WTC11 (cell line): ENCODE measurements around the gene TMC1. TPM values are rescaled to one million over a fixed set of nuclear protein-coding genes. Genes with fewer than 3 reads are reported as not detected.

ENCODE experiments used
- ATAC-seq: fragments of 200-7000 bp; cut with Tn5 transposase; 2 replicates; pipeline ENCODE4 v1.10.0; 2021; ENCODE audit warnings: mild to moderate bottlenecking, moderate library complexity
- CTCF ChIA-PET: fragments of 300-600 bp; sonication (Branson Sonifier 250); formaldehyde crosslinking; loops from one replicate; lab custom pipeline; 2021; ENCODE audit warnings: antibody characterized with exemption; lab: Charles Lee
- POLR2A ChIA-PET: fragments of 350-600 bp; sonication (Branson Sonifier 250); formaldehyde crosslinking; loops from one replicate; lab custom pipeline; 2021; ENCODE audit warnings: antibody characterized with exemption; lab: Charles Lee
- DNase-seq: peaks from one replicate; pipeline ENCODE4 v3.0.0; 2021; ENCODE audit warnings: low spot score
- H3K27ac Mint-ChIP-seq: 2 replicates; pipeline ENCODE4 v1.8.0; 2021; ENCODE audit warnings: mixed read lengths
- H3K27me3 Mint-ChIP-seq: 2 replicates; pipeline ENCODE4 v1.8.0; 2021; ENCODE audit warnings: low read depth, mild to moderate bottlenecking, moderate library complexity, mixed read lengths
- H3K36me3 Mint-ChIP-seq: 2 replicates; pipeline ENCODE4 v1.8.0; 2021; ENCODE audit warnings: mixed read lengths
- H3K4me1 Mint-ChIP-seq: 2 replicates; pipeline ENCODE4 v1.8.0; 2022; ENCODE audit warnings: mixed read lengths
- H3K4me3 Mint-ChIP-seq: 2 replicates; pipeline ENCODE4 v1.8.0; 2021; ENCODE audit warnings: mild to moderate bottlenecking, moderate library complexity, mixed read lengths
- H3K9me3 Mint-ChIP-seq: 2 replicates; pipeline ENCODE4 v1.8.0; 2021; ENCODE audit warnings: mixed read lengths
- CBFB ChIP-seq: sonication (generic); formaldehyde crosslinking; IDR thresholded peaks from 2 replicates; pipeline ENCODE4 v1.8.1; 2022; ENCODE audit warnings: mild to moderate bottlenecking, low read depth, missing genetic modification reagents
- CREM ChIP-seq: sonication (generic); formaldehyde crosslinking; IDR thresholded peaks from 2 replicates; pipeline ENCODE4 v1.8.1; 2022; ENCODE audit warnings: mild to moderate bottlenecking, missing genetic modification reagents, moderate library complexity
- ELF4 ChIP-seq: sonication (generic); formaldehyde crosslinking; IDR thresholded peaks from 2 replicates; pipeline ENCODE4 v1.8.1; 2022; ENCODE audit warnings: low read depth, mild to moderate bottlenecking, moderate library complexity, missing genetic modification reagents
- ETV6 ChIP-seq: sonication (generic); formaldehyde crosslinking; IDR thresholded peaks from 2 replicates; pipeline ENCODE4 v1.8.1; 2022; ENCODE audit warnings: mild to moderate bottlenecking, missing genetic modification reagents
- GRHL2 ChIP-seq: fragments of 250-450 bp; sonication (Bioruptor Pico); IDR thresholded peaks from 2 replicates; pipeline ENCODE4 v1.8.0; 2022; ENCODE audit warnings: mild to moderate bottlenecking, moderate library complexity; ENCODE audit not compliant: insufficient replicate concordance, severe bottlenecking
- GTF2I ChIP-seq: fragments of 250-450 bp; sonication (Bioruptor Pico); conservative IDR thresholded peaks from 2 replicates; pipeline ENCODE4 v1.4.0; 2021; ENCODE audit warnings: mild to moderate bottlenecking
- IRF2 ChIP-seq: sonication (generic); formaldehyde crosslinking; IDR thresholded peaks from 2 replicates; pipeline ENCODE4 v1.8.0; 2022; ENCODE audit warnings: low read depth, missing genetic modification reagents, borderline replicate concordance
- NFATC4 ChIP-seq: fragments of 250-450 bp; sonication (Bioruptor Pico); IDR thresholded peaks from 2 replicates; pipeline ENCODE4 v1.9.0; 2021; ENCODE audit warnings: mild to moderate bottlenecking
- OVOL2 ChIP-seq: fragments of 250-450 bp; sonication (Bioruptor Pico); IDR thresholded peaks from 2 replicates; pipeline ENCODE4 v1.9.0; 2021; ENCODE audit warnings: mild to moderate bottlenecking, borderline replicate concordance
- PRRX2 ChIP-seq: fragments of 250-450 bp; sonication (Bioruptor Pico); IDR thresholded peaks from 2 replicates; pipeline ENCODE4 v1.8.0; 2021; ENCODE audit warnings: mild to moderate bottlenecking
- ZNF121 ChIP-seq: sonication (generic); formaldehyde crosslinking; IDR thresholded peaks from 2 replicates; pipeline ENCODE4 v1.8.0; 2023; ENCODE audit warnings: missing genetic modification reagents
- ZNF396 ChIP-seq: fragments of 250-450 bp; sonication (Bioruptor Pico); IDR thresholded peaks from 2 replicates; pipeline ENCODE4 v1.8.0; 2021; ENCODE audit warnings: mild to moderate bottlenecking, moderate library complexity, borderline replicate concordance
- total RNA-seq: library from RNA; stranded (reverse); gene quantifications from 3 replicates; pipeline ENCODE4 v1.2.3, GENCODE V29; 2021
- TF ChIP-seq, protein P1 (sequence below): fragments of 200-600 bp; IDR thresholded peaks from 2 replicates; pipeline ENCODE4 v1.8.0; 2022; ENCODE audit warnings: antibody characterized with exemption
- TF ChIP-seq, protein P2 (sequence below): sonication (generic); formaldehyde crosslinking; IDR thresholded peaks from 2 replicates; pipeline ENCODE4 v1.8.0; 2022; ENCODE audit warnings: missing genetic modification reagents
- TF ChIP-seq, protein P3 (sequence below): sonication (generic); formaldehyde crosslinking; IDR thresholded peaks from 2 replicates; pipeline ENCODE4 v1.8.1; 2023; ENCODE audit warnings: mild to moderate bottlenecking, moderate library complexity, missing genetic modification reagents
- TF ChIP-seq, protein P4 (sequence below): fragments of 250-450 bp; sonication (Bioruptor Pico); conservative IDR thresholded peaks from 2 replicates; pipeline ENCODE4 v1.9.0; 2021; ENCODE audit warnings: mild to moderate bottlenecking
- TF ChIP-seq, protein P5 (sequence below): sonication (generic); formaldehyde crosslinking; IDR thresholded peaks from 2 replicates; pipeline ENCODE4 v1.8.0; 2022; ENCODE audit warnings: mild to moderate bottlenecking, missing genetic modification reagents

TMC1 gene
- total RNA-seq, 1 experiment from 2014 or later, result 0.31 TPM

DNA sequence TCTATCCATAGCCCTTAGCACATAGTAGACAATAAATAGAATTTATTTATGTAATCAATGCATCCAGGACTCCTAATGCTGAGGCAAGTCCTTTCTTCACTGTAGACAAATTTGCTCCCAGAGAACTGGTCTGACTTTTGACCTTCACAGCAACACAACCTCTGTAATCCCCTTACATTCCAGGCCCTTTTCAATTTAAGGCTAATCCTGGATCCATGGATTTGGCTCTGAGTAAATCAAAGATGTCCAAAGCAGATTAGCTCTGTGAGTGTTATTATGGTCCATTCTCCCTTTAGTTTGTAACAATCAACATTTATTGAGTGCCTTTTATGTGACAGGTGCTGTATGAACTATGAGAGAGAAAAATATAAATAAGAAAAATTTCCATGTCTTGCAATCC lies 27.4 kb upstream of the TMC1 start:
- ChIA-PET CTCF (interaction anchor here (0.7 kb wide), 1 partner anchor 328 kb away, joined by 4 read pairs; no protein-coding TSS in a partner anchor), POLR2A (no interaction called here)
- Mint-ChIP-seq H3K27ac (no peak overlapping the region), H3K36me3 (no peaks in the 10 kb centered on the region), H3K4me1 (peaks cover 3% of the 10 kb centered on the region), H3K4me3 (no peak overlapping the region), H3K9me3 (no peaks in the 10 kb centered on the region), H3K27me3 (no peaks in the 10 kb centered on the region)
- no peak for DNase-seq
- TF ChIP-seq ELF4 (no peak), ETV6 (no peak), ZNF396 (CRISPR knock-in tag) (no peak), NFATC4 (CRISPR knock-in tag) (no peak), GRHL2 (CRISPR knock-in tag) (no peak), GTF2I (CRISPR knock-in tag) (no peak), PRRX2 (CRISPR knock-in tag) (no peak), CBFB (CRISPR knock-in tag) (no peak), ZNF121 (CRISPR knock-in tag) (no peak), OVOL2 (CRISPR knock-in tag) (no peak), IRF2 (CRISPR knock-in tag) (no peak), CREM (no peak)
- TF ChIP-seq, protein P1, sequence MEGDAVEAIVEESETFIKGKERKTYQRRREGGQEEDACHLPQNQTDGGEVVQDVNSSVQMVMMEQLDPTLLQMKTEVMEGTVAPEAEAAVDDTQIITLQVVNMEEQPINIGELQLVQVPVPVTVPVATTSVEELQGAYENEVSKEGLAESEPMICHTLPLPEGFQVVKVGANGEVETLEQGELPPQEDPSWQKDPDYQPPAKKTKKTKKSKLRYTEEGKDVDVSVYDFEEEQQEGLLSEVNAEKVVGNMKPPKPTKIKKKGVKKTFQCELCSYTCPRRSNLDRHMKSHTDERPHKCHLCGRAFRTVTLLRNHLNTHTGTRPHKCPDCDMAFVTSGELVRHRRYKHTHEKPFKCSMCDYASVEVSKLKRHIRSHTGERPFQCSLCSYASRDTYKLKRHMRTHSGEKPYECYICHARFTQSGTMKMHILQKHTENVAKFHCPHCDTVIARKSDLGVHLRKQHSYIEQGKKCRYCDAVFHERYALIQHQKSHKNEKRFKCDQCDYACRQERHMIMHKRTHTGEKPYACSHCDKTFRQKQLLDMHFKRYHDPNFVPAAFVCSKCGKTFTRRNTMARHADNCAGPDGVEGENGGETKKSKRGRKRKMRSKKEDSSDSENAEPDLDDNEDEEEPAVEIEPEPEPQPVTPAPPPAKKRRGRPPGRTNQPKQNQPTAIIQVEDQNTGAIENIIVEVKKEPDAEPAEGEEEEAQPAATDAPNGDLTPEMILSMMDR, result no peak
- TF ChIP-seq, protein P2, sequence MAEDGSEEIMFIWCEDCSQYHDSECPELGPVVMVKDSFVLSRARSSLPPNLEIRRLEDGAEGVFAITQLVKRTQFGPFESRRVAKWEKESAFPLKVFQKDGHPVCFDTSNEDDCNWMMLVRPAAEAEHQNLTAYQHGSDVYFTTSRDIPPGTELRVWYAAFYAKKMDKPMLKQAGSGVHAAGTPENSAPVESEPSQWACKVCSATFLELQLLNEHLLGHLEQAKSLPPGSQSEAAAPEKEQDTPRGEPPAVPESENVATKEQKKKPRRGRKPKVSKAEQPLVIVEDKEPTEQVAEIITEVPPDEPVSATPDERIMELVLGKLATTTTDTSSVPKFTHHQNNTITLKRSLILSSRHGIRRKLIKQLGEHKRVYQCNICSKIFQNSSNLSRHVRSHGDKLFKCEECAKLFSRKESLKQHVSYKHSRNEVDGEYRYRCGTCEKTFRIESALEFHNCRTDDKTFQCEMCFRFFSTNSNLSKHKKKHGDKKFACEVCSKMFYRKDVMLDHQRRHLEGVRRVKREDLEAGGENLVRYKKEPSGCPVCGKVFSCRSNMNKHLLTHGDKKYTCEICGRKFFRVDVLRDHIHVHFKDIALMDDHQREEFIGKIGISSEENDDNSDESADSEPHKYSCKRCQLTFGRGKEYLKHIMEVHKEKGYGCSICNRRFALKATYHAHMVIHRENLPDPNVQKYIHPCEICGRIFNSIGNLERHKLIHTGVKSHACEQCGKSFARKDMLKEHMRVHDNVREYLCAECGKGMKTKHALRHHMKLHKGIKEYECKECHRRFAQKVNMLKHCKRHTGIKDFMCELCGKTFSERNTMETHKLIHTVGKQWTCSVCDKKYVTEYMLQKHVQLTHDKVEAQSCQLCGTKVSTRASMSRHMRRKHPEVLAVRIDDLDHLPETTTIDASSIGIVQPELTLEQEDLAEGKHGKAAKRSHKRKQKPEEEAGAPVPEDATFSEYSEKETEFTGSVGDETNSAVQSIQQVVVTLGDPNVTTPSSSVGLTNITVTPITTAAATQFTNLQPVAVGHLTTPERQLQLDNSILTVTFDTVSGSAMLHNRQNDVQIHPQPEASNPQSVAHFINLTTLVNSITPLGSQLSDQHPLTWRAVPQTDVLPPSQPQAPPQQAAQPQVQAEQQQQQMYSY (CRISPR knock-in tag), result no peak
- TF ChIP-seq, protein P3, sequence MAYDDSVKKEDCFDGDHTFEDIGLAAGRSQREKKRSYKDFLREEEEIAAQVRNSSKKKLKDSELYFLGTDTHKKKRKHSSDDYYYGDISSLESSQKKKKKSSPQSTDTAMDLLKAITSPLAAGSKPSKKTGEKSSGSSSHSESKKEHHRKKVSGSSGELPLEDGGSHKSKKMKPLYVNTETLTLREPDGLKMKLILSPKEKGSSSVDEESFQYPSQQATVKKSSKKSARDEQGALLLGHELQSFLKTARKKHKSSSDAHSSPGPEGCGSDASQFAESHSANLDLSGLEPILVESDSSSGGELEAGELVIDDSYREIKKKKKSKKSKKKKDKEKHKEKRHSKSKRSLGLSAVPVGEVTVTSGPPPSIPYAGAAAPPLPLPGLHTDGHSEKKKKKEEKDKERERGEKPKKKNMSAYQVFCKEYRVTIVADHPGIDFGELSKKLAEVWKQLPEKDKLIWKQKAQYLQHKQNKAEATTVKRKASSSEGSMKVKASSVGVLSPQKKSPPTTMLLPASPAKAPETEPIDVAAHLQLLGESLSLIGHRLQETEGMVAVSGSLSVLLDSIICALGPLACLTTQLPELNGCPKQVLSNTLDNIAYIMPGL (CRISPR knock-in tag), result no peak
- TF ChIP-seq, protein P4, sequence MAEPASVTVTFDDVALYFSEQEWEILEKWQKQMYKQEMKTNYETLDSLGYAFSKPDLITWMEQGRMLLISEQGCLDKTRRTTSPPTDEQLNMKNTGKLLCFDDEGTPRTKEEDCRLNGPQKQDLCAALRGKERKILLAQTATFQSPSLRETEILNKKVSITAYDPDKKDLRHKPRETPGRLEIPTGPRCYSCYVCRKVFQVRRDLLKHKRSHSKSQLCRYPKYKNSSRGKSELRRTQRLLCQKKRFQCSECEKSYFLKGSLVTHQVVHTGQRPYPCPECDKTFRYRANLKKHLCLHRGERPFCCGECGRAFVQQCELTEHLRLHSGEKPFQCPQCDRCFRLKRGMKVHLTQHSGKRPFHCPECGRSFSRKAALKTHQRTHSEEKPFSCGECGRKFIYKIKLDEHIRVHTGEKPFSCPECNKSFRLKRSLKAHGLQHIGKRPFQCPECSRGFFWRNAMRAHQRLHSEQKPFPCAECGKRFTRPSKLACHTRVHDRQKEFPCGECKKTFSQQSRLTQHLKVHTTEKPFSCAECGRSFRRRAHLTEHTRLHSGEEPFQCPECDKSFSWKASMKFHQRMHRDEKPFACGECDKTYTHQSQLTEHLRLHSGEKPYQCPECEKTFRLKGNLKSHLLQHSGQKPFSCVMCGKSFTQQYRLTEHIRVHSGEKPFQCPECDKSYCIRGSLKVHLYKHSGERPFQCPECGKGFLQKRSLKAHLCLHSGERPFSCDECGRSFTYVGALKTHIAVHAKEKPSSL (CRISPR knock-in tag), result no peak
- TF ChIP-seq, protein P5, sequence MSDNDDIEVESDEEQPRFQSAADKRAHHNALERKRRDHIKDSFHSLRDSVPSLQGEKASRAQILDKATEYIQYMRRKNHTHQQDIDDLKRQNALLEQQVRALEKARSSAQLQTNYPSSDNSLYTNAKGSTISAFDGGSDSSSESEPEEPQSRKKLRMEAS (CRISPR knock-in tag), result no peak
- ATAC-seq, result no peak
